IMR-90 (cell line): Measurements from ENCODE around the gene CPOX. TPM values are rescaled to one million over a fixed set of nuclear protein-coding genes. Genes with fewer than 3 reads are reported as not detected.

Experiments used
- ATAC-seq: fragments of 200-7000 bp; cut with Tn5 transposase; 2 replicates; pipeline ENCODE4 v1.9.1; 2020; ENCODE audit warnings: low read depth, mild to moderate bottlenecking, moderate library complexity
- BruUV-seq: library from RNA; stranded (reverse); fragments of 400-500 nt; replicated peaks from 2 replicates; lab custom pipeline; 2021; lab: Mats Ljungman, UMichigan
- CTCF ChIA-PET: fragments of 300-600 bp; formaldehyde crosslinking; extraction: SDS; loops from one replicate; lab custom pipeline; 2021; ENCODE audit warnings: antibody characterized with exemption; lab: Yijun Ruan, JAX
- POLR2A ChIA-PET: fragments of 300-600 bp; sonication (Branson Sonifier 250); formaldehyde crosslinking; loops from one replicate; lab custom pipeline; 2022; ENCODE audit warnings: antibody characterized with exemption; ENCODE audit not compliant: unreplicated experiment; lab: Charles Lee
- DNase-seq: peaks from one replicate; pipeline ENCODE4 v3.0.0; 2013
- H2AFZ ChIP-seq: replicated peaks from 2 replicates; pipeline ENCODE3; 2013; ENCODE audit warnings: low read length, mild to moderate bottlenecking; ENCODE audit not compliant: poor library complexity
- H2AK5ac ChIP-seq: 2 replicates; pipeline ENCODE4 v1.6.1; 2013; ENCODE audit warnings: low read depth, low read length, inconsistent platforms
- H2AK9ac ChIP-seq: replicated peaks from 2 replicates; pipeline ENCODE3; 2013; ENCODE audit warnings: mild to moderate bottlenecking, low read depth, low read length, moderate library complexity; ENCODE audit not compliant: poor library complexity
- H2BK120ac ChIP-seq: 2 replicates; pipeline ENCODE4 v1.6.1; 2013; ENCODE audit warnings: low read depth, low read length, inconsistent platforms
- H2BK15ac ChIP-seq: 3 replicates; pipeline ENCODE4 v1.6.1; 2013; ENCODE audit warnings: low read depth, low read length, inconsistent platforms
- H2BK20ac ChIP-seq: 2 replicates; pipeline ENCODE4 v1.6.1; 2013; ENCODE audit warnings: low read depth, mild to moderate bottlenecking, inconsistent platforms, low read length, moderate library complexity
- H2BK5ac ChIP-seq: 2 replicates; pipeline ENCODE4 v1.6.1; 2013; ENCODE audit warnings: mild to moderate bottlenecking, low read depth, low read length, inconsistent platforms; ENCODE audit not compliant: poor library complexity, severe bottlenecking
- H3K14ac ChIP-seq: replicated peaks from 2 replicates; pipeline ENCODE4 v1.6.1; 2013; ENCODE audit warnings: low read depth, low read length, inconsistent platforms
- H3K18ac ChIP-seq: 2 replicates; pipeline ENCODE4 v1.6.1; 2013; ENCODE audit warnings: low read depth, low read length, control low read depth
- H3K23ac ChIP-seq: 2 replicates; pipeline ENCODE4 v1.6.1; 2013; ENCODE audit warnings: low read depth, low read length, inconsistent platforms
- H3K27ac ChIP-seq: 2 replicates; pipeline ENCODE4 v1.5.1; 2013; ENCODE audit warnings: mild to moderate bottlenecking, control low read depth, low read length; ENCODE audit not compliant: insufficient read depth
- H3K27me3 ChIP-seq: 2 replicates; pipeline ENCODE4 v1.6.1; 2013; ENCODE audit warnings: low read length; ENCODE audit not compliant: control insufficient read depth, insufficient read depth
- H3K36me3 ChIP-seq: 2 replicates; pipeline ENCODE4 v1.6.1; 2013; ENCODE audit warnings: low read length, mixed read lengths; ENCODE audit not compliant: control insufficient read depth, insufficient read depth
- H3K4ac ChIP-seq: 2 replicates; pipeline ENCODE4 v1.6.1; 2013; ENCODE audit warnings: low read depth, low read length, inconsistent platforms
- H3K4me1 ChIP-seq: 2 replicates; pipeline ENCODE4 v1.6.1; 2013; ENCODE audit warnings: low read length, mixed read lengths; ENCODE audit not compliant: control insufficient read depth, insufficient read depth
- H3K4me2 ChIP-seq: 2 replicates; pipeline ENCODE4 v1.6.1; 2013; ENCODE audit warnings: low read depth, mild to moderate bottlenecking, control low read depth, low read length, moderate library complexity
- H3K4me3 ChIP-seq: 2 replicates; pipeline ENCODE4 v1.5.1; 2013; ENCODE audit warnings: low read depth, mild to moderate bottlenecking, control low read depth, low read length, moderate library complexity; ENCODE audit not compliant: insufficient read depth
- H3K56ac ChIP-seq: 2 replicates; pipeline ENCODE4 v1.6.1; 2013; ENCODE audit warnings: low read length, inconsistent platforms; ENCODE audit not compliant: insufficient read depth; ENCODE audit errors: extremely low read depth
- H3K79me1 ChIP-seq, 2 experiments: 2 replicates each; pipeline ENCODE4 v1.6.1; 2013; ENCODE audit warnings: low read length in 2 of 2, inconsistent platforms in 1 of 2, low read depth in 1 of 2
- H3K9ac ChIP-seq: 2 replicates; pipeline ENCODE4 v1.6.1; 2013; ENCODE audit warnings: low read depth, low read length, control low read depth
- H3K9me1 ChIP-seq: 2 replicates; pipeline ENCODE4 v1.6.1; 2013; ENCODE audit warnings: low read length, inconsistent platforms; ENCODE audit not compliant: insufficient read depth
- H3K9me3 ChIP-seq: 2 replicates; pipeline ENCODE4 v1.6.1; 2013; ENCODE audit warnings: low read length; ENCODE audit not compliant: control insufficient read depth, insufficient read depth
- H4K20me1 ChIP-seq: 2 replicates; pipeline ENCODE4 v1.6.1; 2013; ENCODE audit warnings: low read length, inconsistent platforms; ENCODE audit not compliant: insufficient read depth
- H4K5ac ChIP-seq: 2 replicates; pipeline ENCODE4 v1.6.1; 2013; ENCODE audit warnings: mild to moderate bottlenecking, low read depth, low read length, control low read depth
- H4K8ac ChIP-seq, 2 experiments: 2 replicates each; pipeline ENCODE4 v1.6.1; 2013; ENCODE audit warnings: low read depth in 2 of 2, low read length in 2 of 2, control low read depth in 1 of 2, inconsistent platforms in 1 of 2
- H4K91ac ChIP-seq: 2 replicates; pipeline ENCODE4 v1.6.1; 2013; ENCODE audit warnings: low read depth, low read length, inconsistent platforms; ENCODE audit not compliant: insufficient read depth
- CEBPB ChIP-seq: IDR thresholded peaks from 2 replicates; pipeline ENCODE4 v1.6.1; 2012; ENCODE audit warnings: low read depth, low read length, improper control_type of control experiment
- CHD1 ChIP-seq: IDR thresholded peaks from 2 replicates; pipeline ENCODE4 v1.6.1; 2012; ENCODE audit warnings: low read depth, low read length, improper control_type of control experiment
- FOS ChIP-seq: fragments of 150-350 bp; IDR thresholded peaks from 2 replicates; pipeline ENCODE4 v1.6.1; 2016; ENCODE audit warnings: low read depth, low read length
- MAFK ChIP-seq: IDR thresholded peaks from 2 replicates; pipeline ENCODE4 v1.6.1; 2012; ENCODE audit warnings: low read depth, low read length, improper control_type of control experiment
- MXI1 ChIP-seq: IDR thresholded peaks from 2 replicates; pipeline ENCODE4 v1.6.1; 2012; ENCODE audit warnings: low read depth, mild to moderate bottlenecking, low read length, moderate library complexity, borderline replicate concordance
- NFE2L2 ChIP-seq: fragments of 150-350 bp; IDR thresholded peaks from 2 replicates; pipeline ENCODE4 v1.6.1; 2016; ENCODE audit warnings: low read depth, mild to moderate bottlenecking, low read length
- POLR2A ChIP-seq: IDR thresholded peaks from 2 replicates; pipeline ENCODE4 v1.6.1; 2012; ENCODE audit warnings: mild to moderate bottlenecking, low read depth, low read length
- RAD21 ChIP-seq: IDR thresholded peaks from 2 replicates; pipeline ENCODE4 v1.6.1; 2012; ENCODE audit warnings: low read length, improper control_type of control experiment
- RCOR1 ChIP-seq: IDR thresholded peaks from 2 replicates; pipeline ENCODE4 v1.6.1; 2012; ENCODE audit warnings: mild to moderate bottlenecking, low read length, improper control_type of control experiment; ENCODE audit not compliant: insufficient replicate concordance
- RFX5 ChIP-seq: IDR thresholded peaks from 2 replicates; pipeline ENCODE4 v1.8.0; 2012; ENCODE audit warnings: low read depth, mild to moderate bottlenecking, low read length, moderate library complexity
- SMC3 ChIP-seq: fragments of 150-350 bp; IDR thresholded peaks from 2 replicates; pipeline ENCODE4 v1.6.1; 2016; ENCODE audit warnings: low read depth, mild to moderate bottlenecking, antibody characterized with exemption, low read length, moderate library complexity
- USF2 ChIP-seq: fragments of 150-350 bp; IDR thresholded peaks from 2 replicates; pipeline ENCODE4 v1.6.1; 2017; ENCODE audit warnings: mild to moderate bottlenecking, antibody characterized with exemption, low read length, low read depth
- WGBS, 2 experiments: methylation state at CpG; one replicate each; pipeline versions ENCODE4 v1.1.5 to v1.1.7; 2013; ENCODE audit warnings: missing lambda C conversion rate in 2 of 2; ENCODE audit not compliant: insufficient read length in 1 of 2; ENCODE audit errors: extremely low coverage in 2 of 2; 5-methylcytosine and 5-hydroxymethylcytosine counted together
- dilution Hi-C: fragments of 300-500 bp; cut with HindIII; formaldehyde crosslinking; loops from one replicate; pipeline ENCODE4 v1.14.3; 2018; ENCODE audit warnings: low sequenced_read_pairs; ENCODE audit not compliant: unreplicated experiment
- in situ Hi-C: fragments of 300-500 bp; cut with MboI; formaldehyde crosslinking; loops from 3 replicates; pipeline ENCODE4 v1.14.3; 2019; ENCODE audit warnings: low sequenced_read_pairs, inconsistent platforms, mixed read lengths
- intact Hi-C: fragments of 100-400 bp; cut with micrococcal nuclease; formaldehyde crosslinking; loops from 2 replicates; pipeline ENCODE4 v1.10.0; 2022
- polyA plus RNA-seq, 3 experiments: library from polyadenylated mRNA; depleted of rRNA; stranded (reverse); fragments of >200 nt; gene quantifications; 2 replicates each; pipeline ENCODE4 v1.2.3, GENCODE V29; 2012; ENCODE audit warnings: low replicate concordance in 1 of 3
- total RNA-seq: library from RNA; depleted of rRNA; stranded (reverse); fragments of >200 nt; gene quantifications from 2 replicates; pipeline ENCODE4 v1.2.3, GENCODE V29; 2012
- TF ChIP-seq, protein P1 (sequence below): fragments of 150-350 bp; IDR thresholded peaks from 2 replicates; pipeline ENCODE4 v1.6.1; 2016; ENCODE audit warnings: low read depth, mild to moderate bottlenecking, low read length, moderate library complexity, borderline replicate concordance
- TF ChIP-seq, protein P2 (sequence below): conservative IDR thresholded peaks from 2 replicates; pipeline ENCODE4 v1.5.1; 2012; ENCODE audit warnings: mild to moderate bottlenecking, low read depth, low read length, improper control_type of control experiment

The CPOX gene
- total and polyA plus RNA-seq, 2 of the 4 experiments (the other 2 are of a cell fraction) = 14.5 to 19.4 TPM

GRCh38 chr3:98565237-98565643, 28.2 kb downstream of the CPOX start:
- no peak overlapping the region for H2AFZ ChIP-seq
- H2BK20ac ChIP-seq = no peak overlapping the region
- H4K8ac ChIP-seq = no peak overlapping the region
- H3K56ac ChIP-seq = no peak overlapping the region
- no peaks in the 10 kb centered on the region for H3K36me3 ChIP-seq
- H2AK9ac ChIP-seq = no peak overlapping the region
- no peak overlapping the region for H3K4me3 ChIP-seq
- ChIA-PET POLR2A (no interaction called here), CTCF (no interaction called here)
- no peak for ATAC-seq
- no peak overlapping the region for H3K18ac ChIP-seq
- H3K27me3 ChIP-seq = no peaks in the 10 kb centered on the region; the same call in 1 of the 2 replicates
- no peak overlapping the region for H3K9ac ChIP-seq
- no peak overlapping the region for H4K91ac ChIP-seq
- no peak overlapping the region for H2BK15ac ChIP-seq
- H2BK5ac ChIP-seq = no peak overlapping the region
- BruUV-seq = no TSS peak
- H3K23ac ChIP-seq = no peak overlapping the region
- H3K4me1 ChIP-seq = no peaks in the 10 kb centered on the region; the same call in 1 of the 2 replicates
- H4K5ac ChIP-seq = no peak overlapping the region
- intact Hi-C loops = no loop called here
- H4K20me1 ChIP-seq = no peaks in the 10 kb centered on the region
- H2BK120ac ChIP-seq = no peak overlapping the region
- H3K9me1 ChIP-seq = no peaks in the 10 kb centered on the region
- no peak overlapping the region for H2AK5ac ChIP-seq
- H3K14ac ChIP-seq = no peak overlapping the region
- dilution Hi-C loops = no loop called here
- DNase-seq = no peak
- no peak overlapping the region for H3K27ac ChIP-seq
- H3K79me1 ChIP-seq = no peaks in the 10 kb centered on the region
- H3K4me2 ChIP-seq = no peak overlapping the region
- no CpG with 5 or more reads among the region's 3 CpGs for WGBS, 2 experiments
- TF ChIP-seq SMC3 (no peak), FOS (no peak), CHD1 (no peak), POLR2A (no peak), USF2 (no peak), RFX5 (no peak), MXI1 (no peak), NFE2L2 (no peak), CEBPB (no peak), RAD21 (no peak), RCOR1 (no peak), MAFK (no peak)
- TF ChIP-seq, protein P1, sequence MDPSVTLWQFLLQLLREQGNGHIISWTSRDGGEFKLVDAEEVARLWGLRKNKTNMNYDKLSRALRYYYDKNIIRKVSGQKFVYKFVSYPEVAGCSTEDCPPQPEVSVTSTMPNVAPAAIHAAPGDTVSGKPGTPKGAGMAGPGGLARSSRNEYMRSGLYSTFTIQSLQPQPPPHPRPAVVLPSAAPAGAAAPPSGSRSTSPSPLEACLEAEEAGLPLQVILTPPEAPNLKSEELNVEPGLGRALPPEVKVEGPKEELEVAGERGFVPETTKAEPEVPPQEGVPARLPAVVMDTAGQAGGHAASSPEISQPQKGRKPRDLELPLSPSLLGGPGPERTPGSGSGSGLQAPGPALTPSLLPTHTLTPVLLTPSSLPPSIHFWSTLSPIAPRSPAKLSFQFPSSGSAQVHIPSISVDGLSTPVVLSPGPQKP = no peak
- TF ChIP-seq, protein P2, sequence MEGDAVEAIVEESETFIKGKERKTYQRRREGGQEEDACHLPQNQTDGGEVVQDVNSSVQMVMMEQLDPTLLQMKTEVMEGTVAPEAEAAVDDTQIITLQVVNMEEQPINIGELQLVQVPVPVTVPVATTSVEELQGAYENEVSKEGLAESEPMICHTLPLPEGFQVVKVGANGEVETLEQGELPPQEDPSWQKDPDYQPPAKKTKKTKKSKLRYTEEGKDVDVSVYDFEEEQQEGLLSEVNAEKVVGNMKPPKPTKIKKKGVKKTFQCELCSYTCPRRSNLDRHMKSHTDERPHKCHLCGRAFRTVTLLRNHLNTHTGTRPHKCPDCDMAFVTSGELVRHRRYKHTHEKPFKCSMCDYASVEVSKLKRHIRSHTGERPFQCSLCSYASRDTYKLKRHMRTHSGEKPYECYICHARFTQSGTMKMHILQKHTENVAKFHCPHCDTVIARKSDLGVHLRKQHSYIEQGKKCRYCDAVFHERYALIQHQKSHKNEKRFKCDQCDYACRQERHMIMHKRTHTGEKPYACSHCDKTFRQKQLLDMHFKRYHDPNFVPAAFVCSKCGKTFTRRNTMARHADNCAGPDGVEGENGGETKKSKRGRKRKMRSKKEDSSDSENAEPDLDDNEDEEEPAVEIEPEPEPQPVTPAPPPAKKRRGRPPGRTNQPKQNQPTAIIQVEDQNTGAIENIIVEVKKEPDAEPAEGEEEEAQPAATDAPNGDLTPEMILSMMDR = no peak
- in situ Hi-C loops = loop anchor here (25.0 kb wide), 1 partner anchor 228 kb away; no protein-coding TSS in a partner anchor
- H3K4ac ChIP-seq = no peak overlapping the region
- no peaks in the 10 kb centered on the region for H3K9me3 ChIP-seq
